Stimulated activated CD4-positive, alpha-beta T cell treated with anti-CD3 and anti-CD28 coated beads, TNF-alpha, amount 100 ng/mL, for 4 hours (primary cell): Measurements from ENCODE around the gene MRRF.
"Not testable (repeated sequence)": the region's sequence is repeated elsewhere in the genome, so short reads cannot be mapped to it uniquely, and the experiment has no call there.

Experiments
- DNase-seq, 3 experiments: peaks; one replicate each; pipeline ENCODE4 v3.0.0-alpha.2; 2020; ENCODE audit warnings: low read depth in 3 of 3

Gene MRRF

GRCh38 chr9:122276096-122276495 lies 11.4 kb downstream of the MRRF start:
- no peak for DNase-seq

DNA sequence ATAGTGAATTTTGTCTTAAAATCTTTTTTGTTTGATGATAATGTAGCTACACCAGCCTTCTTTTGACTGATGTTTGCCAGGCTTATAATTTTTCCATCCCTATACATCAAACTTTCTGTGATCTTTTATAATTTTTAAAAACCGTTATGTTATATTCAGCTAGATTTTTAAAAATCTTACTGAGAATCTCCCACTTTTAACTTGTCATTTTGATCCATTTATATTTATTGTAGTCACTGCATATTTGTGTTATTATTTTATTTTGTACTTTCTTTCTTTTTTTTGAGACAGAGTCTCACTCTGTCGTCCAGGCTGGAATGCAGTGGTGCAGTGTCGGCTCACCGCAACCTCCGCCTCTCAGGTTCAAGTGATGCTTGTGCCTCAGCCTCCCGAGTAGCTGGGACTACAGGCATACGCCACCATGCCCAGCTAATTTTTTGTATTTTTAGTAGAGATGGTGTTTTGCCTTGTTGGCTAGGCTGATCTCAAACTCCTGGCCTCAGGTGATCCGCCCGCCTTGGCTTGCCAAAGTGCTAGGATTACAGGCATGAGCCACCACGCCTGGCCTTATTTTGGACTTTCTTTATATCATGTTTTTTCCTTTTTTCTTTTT lies 12.7 kb downstream of the MRRF start:
- DNase-seq: no peak

GRCh38 chr9:122281368-122281767 lies 16.7 kb downstream of the MRRF start:
- no peak for DNase-seq

- DNase-seq: no peak
Observed at GRCh38 chr9:122286764-122287163, 22.1 kb downstream of the MRRF start.

DNA sequence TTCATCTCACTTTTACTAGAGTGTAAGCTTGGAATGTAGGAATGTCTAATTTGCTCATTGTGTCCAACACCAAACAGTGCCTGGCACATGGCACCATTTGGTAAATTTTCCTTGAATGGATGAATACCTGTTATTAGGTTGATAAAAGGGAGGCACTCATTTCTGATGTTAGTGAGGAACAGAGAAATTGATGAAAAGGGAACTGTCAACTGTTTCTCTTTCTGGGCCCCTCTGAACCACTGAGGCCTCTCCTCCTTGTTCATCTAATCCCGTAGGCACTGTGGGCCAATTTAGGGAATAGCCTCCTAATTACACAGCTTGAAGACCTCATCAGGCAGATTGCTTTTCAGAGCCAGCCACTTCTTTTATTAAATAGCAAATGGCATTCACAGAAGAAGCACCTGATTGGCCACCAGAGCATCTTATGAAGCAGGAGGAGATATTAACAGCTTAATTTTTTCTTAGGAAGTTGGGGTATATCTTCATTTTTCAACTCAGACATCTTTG lies 22.6 kb downstream of the MRRF start:
- no peak for DNase-seq

DNA sequence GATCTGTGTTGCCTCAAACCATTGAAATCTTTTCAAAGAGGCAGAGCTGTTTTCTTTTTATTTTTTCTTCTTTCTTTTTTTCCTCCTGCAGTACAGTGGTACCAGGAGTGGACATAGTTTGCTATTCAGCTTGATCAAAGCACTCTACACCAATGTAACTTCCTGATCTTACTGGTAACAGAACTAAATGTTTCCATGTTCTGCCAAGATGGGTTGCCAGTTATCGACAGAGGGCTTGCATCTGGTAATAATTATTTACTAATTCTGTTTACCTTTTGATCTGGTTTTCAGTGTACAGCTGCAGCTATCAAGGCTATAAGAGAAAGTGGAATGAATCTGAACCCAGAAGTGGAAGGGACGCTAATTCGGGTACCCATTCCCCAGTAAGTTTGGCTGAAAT lies 26.8 kb downstream of the MRRF start:
- DNase-seq: no peak

- DNase-seq: no peak
Observed at GRCh38 chr9:122294531-122294930, 29.8 kb downstream of the MRRF start.

GRCh38 chr9:122297512-122297911 lies 32.8 kb downstream of the MRRF start:
- DNase-seq: no peak

GRCh38 chr9:122302237-122303093 lies 37.8 kb downstream of the MRRF start:
- no peak for DNase-seq

- DNase-seq: no peak
Observed at GRCh38 chr9:122307061-122307460, 42.4 kb downstream of the MRRF start.

DNA sequence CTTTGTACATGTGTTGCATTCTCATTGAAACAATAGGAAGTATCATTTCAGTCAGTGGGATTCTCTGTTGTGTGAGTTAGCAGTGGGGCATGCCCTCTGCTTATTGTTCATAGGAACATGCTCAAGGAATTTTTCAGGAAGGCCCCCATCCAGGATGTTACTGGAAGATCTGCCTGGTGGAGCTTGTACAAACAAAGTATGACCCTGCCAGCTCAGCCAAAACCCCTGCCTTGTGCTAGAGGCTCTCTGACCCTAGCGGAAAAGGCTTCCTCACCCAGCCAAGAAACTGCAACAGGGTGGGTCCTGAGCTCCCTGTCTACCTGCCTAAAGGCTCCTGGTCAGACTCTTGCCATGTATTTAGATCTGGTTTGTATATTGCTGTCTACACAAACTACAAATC lies 43.2 kb downstream of the MRRF start:
- DNase-seq: no peak

DNA sequence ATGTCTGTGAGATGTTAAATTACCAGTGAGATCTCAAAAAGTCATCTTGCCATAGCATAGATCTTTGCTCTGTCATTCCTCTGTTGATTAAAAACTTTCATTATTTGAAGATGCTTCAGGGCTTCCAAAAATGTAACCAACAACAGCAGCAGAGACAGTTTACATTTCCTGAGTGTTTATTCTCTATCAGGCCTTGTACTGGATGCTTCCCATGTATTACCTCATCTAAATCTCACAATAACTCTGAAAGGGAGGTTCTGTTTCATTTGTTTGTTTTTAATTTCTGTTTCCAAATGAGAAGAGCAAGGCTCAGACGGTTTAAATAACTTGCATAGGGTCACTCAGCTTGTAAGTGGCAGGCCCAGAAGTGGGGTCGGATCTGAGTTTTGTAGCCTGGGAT lies 45.2 kb downstream of the MRRF start:
- DNase-seq: no peak

DNA sequence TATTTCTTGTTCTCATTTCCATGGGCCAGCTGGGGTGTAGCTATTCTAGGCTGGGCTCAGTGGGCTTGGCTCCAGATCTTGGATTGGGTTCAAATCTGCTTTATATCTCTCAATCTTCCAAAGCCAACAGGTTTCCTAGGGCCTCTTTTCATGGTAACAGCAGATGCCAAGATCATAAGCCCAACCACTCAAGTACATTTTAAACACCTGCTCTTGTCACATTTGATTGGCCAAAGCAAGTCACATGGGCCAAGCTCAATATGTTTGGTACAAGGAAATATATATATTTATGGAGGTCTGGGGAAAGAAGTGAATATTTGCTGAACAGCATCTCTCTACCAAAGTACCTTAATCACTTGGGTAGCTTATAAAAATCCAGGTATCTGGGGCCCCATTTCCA lies 49.5 kb downstream of the MRRF start:
- DNase-seq: no peak

GRCh38 chr9:122315534-122315933 lies 50.9 kb downstream of the MRRF start:
- DNase-seq: no peak

- DNase-seq: no peak
Observed at GRCh38 chr9:122318284-122318683, 53.6 kb downstream of the MRRF start.

- no peak for DNase-seq
Observed at GRCh38 chr9:122320413-122320881, 55.8 kb downstream of the MRRF start.

DNA sequence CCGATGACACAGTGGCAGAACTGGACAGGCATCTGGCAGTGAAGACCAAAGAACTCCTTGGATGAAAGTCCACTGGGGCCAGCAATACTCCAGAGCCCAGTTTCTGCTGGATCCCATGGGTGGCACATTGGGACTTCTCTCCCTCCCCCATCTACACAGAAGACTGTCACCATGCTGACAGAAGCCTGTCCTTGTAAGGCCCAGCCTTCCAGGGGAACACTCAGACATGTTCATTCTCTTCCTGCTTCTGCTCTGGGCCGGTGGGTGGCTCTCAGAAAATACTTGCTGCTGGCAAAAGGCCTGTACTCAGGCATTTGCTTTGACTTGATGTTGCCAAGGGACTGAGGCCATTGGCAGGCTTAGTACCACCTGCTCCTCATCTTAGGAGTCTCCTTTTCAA lies 57.9 kb downstream of the MRRF start:
- no peak for DNase-seq

DNA sequence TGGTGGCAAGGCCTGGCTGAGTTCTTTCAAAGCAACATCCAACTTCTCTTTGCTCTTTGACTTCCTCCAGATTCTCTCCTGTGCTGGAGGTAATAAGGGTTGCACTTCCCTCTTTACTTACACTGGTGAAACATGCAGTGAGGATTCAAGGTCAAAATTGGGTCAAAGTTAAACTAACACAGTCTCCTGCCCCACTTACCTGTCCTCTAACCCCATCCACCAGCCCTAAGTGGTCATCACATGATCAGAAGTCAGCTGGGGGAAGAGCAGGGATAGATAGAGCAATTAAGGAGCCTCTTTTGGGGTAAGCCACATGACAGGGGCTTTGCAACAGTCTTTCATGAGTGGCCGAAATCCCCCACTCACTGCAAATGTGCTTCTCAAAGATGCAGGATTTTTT lies 60.0 kb downstream of the MRRF start:
- not testable (repeated sequence) for DNase-seq

GRCh38 chr9:122325124-122325523 lies 60.4 kb downstream of the MRRF start:
- DNase-seq: no peak

GRCh38 chr9:122327175-122327574 lies 62.5 kb downstream of the MRRF start:
- DNase-seq: no peak

DNA sequence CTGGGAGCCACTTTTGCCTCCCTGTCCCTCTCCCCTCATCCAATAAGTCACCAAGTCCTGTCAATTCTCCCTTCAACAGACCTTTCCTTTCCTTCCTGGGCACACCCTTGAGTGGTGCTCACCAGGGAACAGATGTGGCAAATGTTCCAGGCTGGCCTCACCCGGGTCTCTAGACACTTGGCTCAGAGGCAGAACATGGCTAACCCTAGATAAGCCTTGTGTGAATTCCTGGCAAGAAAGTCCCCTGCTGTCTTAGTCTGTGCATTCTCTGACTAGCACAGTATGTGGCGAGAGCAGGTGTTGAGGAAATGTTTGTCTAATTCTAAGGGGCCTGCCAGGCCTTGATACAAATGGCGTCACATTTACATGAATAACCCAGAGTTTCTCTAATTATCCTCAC lies 64.9 kb downstream of the MRRF start:
- no peak for DNase-seq

GRCh38 chr9:122330466-122330865 lies 65.8 kb downstream of the MRRF start:
- not testable (repeated sequence) for DNase-seq

- no peak for DNase-seq
Observed at GRCh38 chr9:122331523-122331927, 66.8 kb downstream of the MRRF start.
